ENCODE data around the gene FSIP1. TPM values are rescaled to one million over a fixed set of nuclear protein-coding genes. Genes with fewer than 3 reads are reported as not detected.

The FSIP1 gene
- total RNA-seq, 4 donors from 2014 or later, result 0.20 to 1.5 (median 0.42) TPM

GRCh38 chr15:39788108-39788507, 5.5 kb upstream of the FSIP1 start:
- TF ChIP-seq CTCF (IDR thresholded peaks at IDR 0.05), result no peak
- TF ChIP-seq EP300 (IDR thresholded peaks at IDR 0.05), result no peak
- TF ChIP-seq POLR2A (IDR thresholded peaks at IDR 0.05), result no peak
- Histone ChIP-seq H3K36me3 (no peaks in the 10 kb centered on the region), H3K4me1 (peaks cover 0 to 32% (median 2%) of the 10 kb centered on the region in 4 donors), H3K27me3 (no peaks in the 10 kb centered on the region), H3K9me3 (no peaks in the 10 kb centered on the region), H3K4me3 (no peak overlapping the region), H3K27ac (no peak overlapping the region)
- 56 to 67% methylated on average over 4 of the region's 4 CpGs for WGBS, 2 donors
- DNase-seq (ENCODE audit: low spot score in 2 of 2), result no peak

- Histone ChIP-seq H3K36me3 (no peaks in the 10 kb centered on the region), H3K27me3 (no peaks in the 10 kb centered on the region), H3K27ac (no peak overlapping the region), H3K4me1 (peaks cover 0 to 32% (median 2%) of the 10 kb centered on the region in 4 donors), H3K9me3 (no peaks in the 10 kb centered on the region), H3K4me3 (no peak overlapping the region)
- TF ChIP-seq EP300 (IDR thresholded peaks at IDR 0.05), result no peak
- no peak for TF ChIP-seq POLR2A (IDR thresholded peaks at IDR 0.05)
- no peak for TF ChIP-seq CTCF (IDR thresholded peaks at IDR 0.05)
- DNase-seq (ENCODE audit: low spot score in 2 of 2), result no peak
- 14 to 27% methylated on average over 1 of the region's 1 CpG for WGBS, 2 donors
These were observed 4.8 kb upstream of the FSIP1 start for GRCh38 chr15:39787479-39787878.

GRCh38 chr15:39786447-39787056, 3.9 kb upstream of the FSIP1 start:
- DNase-seq (ENCODE audit: low spot score in 2 of 2), result no peak
- WGBS, 2 donors, result 1 to 7% methylated on average over 5 of the region's 5 CpGs
- Histone ChIP-seq H3K27ac (no peak overlapping the region), H3K36me3 (no peaks in the 10 kb centered on the region), H3K27me3 (no peaks in the 10 kb centered on the region), H3K4me1 (peaks cover 0 to 39% (median 2%) of the 10 kb centered on the region in 4 donors), H3K4me3 (no peak overlapping the region), H3K9me3 (no peaks in the 10 kb centered on the region)
- no peak for TF ChIP-seq POLR2A (IDR thresholded peaks at IDR 0.05)
- peak in 1 of 2 donors; percentile 30 for TF ChIP-seq EP300 (IDR thresholded peaks at IDR 0.05)
- peak; percentile 58 to 74 (median 64) for TF ChIP-seq CTCF (IDR thresholded peaks at IDR 0.05)

GRCh38 chr15:39785841-39786240, 3.2 kb upstream of the FSIP1 start:
- Histone ChIP-seq H3K4me1 (peaks cover 0 to 40% (median 2%) of the 10 kb centered on the region in 4 donors), H3K27me3 (no peaks in the 10 kb centered on the region)

More at GRCh38 chr15:39785841-39786240, 3.2 kb upstream of the FSIP1 start:
- Histone ChIP-seq H3K36me3 (no peaks in the 10 kb centered on the region), H3K9me3 (no peaks in the 10 kb centered on the region), H3K27ac (no peak overlapping the region), H3K4me3 (no peak overlapping the region)
- no peak for DNase-seq (ENCODE audit: low spot score in 2 of 2)
- TF ChIP-seq EP300 (IDR thresholded peaks at IDR 0.05) (no peak), POLR2A (IDR thresholded peaks at IDR 0.05) (no peak), CTCF (IDR thresholded peaks at IDR 0.05) (no peak)
- WGBS, 2 donors, result 77 to 78% methylated on average over 7 of the region's 7 CpGs

Measured in tibial nerve (tissue), 4 donors.